Activated CD8-positive, alpha-beta memory T cell treated with anti-CD3 and anti-CD28 coated beads for 48 hours (primary cell): ENCODE data around the gene FKBP6.
A peak's percentile ranks its signal among the peaks of the same experiment; 100 is the strongest.
"Not testable (repeated sequence)": the region's sequence is repeated elsewhere in the genome, so short reads cannot be mapped to it uniquely, and the experiment has no call there.

Source experiments
- DNase-seq, 3 experiments: peaks; one replicate each; pipeline ENCODE4 v3.0.0-alpha.2; 2020; ENCODE audit warnings: low read depth in 2 of 3, low spot score in 2 of 3

Gene FKBP6

DNA sequence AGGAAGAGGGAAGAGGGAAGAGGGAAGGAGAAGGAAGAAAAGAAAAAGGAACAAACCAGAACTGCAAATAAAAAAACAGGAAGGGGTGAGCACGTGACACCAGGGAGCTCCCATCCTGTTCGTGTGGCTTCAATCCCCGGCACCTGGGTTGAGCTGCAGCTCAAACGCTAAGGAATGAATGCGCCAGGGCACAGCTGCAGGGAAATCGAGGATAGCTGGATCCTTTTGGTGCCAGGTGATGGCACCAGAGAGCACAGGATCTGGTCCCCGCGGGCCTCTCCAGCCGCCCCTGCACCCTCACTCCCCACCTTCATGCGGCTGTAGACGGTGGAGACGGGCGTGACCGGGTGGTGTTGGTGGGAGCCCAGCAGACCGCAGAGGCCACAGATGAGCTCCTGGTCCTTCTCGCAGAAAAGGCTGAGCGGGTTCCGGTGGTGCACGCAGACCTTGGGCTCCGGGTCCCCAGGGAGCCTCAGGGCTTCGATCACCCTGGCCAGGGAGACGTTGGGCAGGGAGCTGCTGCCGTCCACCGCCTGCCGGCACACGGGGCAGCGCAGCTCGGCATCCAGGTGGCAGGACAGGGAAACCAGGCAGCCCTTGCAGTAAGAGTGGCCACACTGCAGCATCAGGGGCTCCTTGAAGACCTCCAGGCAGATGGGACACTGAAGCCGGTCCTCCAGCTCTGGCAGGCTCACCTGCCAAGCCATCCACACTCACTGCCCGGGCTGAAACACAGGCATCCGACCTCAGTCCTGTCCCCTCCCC, 3.7 kb upstream of the FKBP6 start:
- DNase-seq: peak in 1 of 3 experiments; percentile 36

GRCh38 chr7:73325424-73325823, 2.5 kb upstream of the FKBP6 start:
- DNase-seq: not testable (repeated sequence)

DNA sequence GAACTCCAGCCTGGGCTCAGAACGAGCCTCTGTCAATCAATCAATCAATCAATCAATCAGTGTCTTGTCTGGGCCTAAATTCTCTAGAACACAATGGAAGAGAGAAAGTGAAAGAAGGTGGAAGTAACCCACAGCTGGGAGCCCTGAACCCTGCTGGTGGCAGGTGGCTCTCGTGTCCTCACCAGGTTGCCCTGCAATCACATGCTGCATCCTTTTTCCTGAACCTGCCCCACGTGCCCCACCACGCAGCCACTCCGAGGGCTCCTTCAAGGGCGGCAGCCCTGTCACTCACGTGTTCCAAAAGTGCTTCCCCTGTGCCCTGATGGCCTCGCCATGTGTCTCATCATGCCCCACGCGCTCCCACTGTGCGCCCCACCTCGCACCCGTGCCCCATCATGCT, 512 bp upstream of the FKBP6 start:
- DNase-seq: not testable (repeated sequence)

DNA sequence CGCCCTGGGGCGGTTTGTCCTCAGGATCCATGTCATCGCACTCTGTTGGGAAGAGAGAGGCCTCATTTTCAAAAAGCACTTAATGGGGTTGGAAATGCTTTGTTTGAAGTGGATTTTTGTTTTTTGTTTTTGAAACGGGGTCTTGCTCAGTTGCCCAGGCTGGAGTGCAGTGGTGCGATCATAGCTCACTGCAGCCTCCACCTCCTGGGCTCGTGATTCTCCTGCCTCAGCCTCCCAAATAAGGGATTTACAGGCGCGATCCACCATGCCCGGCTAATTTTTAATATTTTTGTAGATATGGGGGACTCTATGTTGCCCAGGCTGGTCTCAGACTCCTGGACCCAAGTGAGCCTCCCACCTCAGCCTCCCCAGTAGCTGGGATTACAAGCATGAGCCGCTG, 735 bp downstream of the FKBP6 start:
- no peak for DNase-seq

DNA sequence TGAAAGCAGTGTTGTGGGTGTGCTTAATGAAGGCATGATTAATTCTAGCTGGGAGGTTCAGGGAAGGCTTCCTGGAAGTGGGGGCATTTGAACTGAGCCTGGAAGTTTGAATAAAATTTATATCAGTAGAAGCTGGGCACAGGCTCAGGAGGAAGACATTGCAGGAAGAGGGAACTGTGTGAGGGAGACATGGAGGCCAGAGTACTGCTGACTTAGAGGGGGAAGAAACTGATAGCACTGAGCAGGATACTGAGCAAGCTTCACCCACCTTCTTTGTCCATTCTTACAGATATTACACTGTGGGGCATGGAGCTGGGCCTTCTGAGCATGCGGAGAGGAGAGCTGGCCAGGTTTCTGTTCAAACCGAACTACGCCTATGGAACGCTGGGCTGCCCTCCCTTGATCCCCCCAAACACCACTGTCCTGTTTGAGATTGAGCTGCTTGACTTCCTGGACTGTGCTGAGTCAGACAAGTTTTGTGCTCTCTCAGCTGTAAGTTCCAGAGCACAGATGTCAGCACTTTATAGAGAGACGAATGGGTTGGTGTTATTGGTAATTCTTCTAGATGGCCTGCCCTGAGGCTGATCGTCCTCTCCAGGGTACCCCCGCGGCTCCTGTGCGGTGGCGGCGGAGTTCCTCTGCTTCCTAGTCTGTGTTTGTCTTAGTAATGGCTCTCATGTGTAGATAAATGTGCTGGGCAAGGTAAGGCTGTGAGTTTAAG, 2.1 kb downstream of the FKBP6 start:
- no peak for DNase-seq

DNA sequence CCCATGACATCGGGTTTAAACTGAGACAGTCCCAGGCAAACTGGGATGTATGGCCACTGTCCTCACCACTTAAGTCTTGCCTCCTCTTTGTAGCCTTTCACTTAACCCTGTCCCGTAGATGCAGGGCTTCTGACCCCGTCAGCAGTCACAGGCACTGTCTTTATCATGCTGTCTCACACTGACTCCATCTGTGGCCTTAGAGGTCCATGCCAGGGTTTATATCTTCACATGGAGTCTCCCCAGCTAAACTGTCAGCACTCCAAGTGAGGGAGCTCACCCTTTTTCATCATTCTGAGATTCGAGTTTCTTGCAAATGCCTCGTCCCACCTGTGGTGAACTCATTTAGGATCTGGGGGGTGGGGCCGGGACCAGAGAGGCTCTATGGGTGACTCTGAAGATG, 2.8 kb downstream of the FKBP6 start:
- DNase-seq: no peak

DNA sequence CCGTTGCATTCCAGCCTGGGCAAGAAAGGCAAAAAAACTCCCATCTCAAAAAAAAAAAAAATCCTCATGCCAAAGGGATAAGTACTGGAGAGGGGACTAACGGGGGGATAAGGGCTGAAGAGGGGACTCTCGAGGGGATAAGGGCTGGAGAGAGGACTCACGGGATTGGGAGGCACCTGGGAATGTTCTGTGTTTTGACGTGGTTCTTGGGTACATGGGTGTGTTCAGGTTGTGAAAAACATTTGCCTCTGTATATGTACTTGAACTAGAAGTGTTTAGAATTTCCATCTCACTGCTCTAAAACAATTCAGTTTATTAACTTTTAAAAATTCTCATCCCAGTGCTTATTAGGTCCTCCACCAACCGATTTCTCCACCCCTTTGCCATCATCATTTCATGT, 4.5 kb downstream of the FKBP6 start:
- DNase-seq: no peak

DNA sequence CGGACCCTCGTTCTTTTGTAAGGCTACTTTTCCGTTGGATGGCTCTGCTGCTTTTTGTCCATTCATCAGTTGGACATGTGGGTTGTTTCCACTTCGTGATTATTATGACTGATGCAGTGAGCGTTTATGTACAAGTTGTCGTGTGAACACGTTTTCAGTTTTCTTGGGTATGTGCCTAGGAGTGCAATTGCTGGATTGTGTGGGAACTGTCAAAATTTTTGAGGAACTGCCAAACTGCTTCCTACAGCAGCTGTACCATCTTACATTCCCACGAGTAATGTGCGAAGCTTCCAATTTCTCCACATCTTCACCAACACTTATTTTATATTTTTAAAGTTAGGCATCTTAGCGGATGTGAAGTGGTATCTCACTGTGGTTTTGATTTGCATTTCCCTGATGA, 10.4 kb downstream of the FKBP6 start:
- DNase-seq: no peak

- DNase-seq: no peak
Observed at GRCh38 chr7:73340514-73340913, 12.6 kb downstream of the FKBP6 start.

- no peak for DNase-seq
Observed at GRCh38 chr7:73341877-73342276, 13.9 kb downstream of the FKBP6 start.

DNA sequence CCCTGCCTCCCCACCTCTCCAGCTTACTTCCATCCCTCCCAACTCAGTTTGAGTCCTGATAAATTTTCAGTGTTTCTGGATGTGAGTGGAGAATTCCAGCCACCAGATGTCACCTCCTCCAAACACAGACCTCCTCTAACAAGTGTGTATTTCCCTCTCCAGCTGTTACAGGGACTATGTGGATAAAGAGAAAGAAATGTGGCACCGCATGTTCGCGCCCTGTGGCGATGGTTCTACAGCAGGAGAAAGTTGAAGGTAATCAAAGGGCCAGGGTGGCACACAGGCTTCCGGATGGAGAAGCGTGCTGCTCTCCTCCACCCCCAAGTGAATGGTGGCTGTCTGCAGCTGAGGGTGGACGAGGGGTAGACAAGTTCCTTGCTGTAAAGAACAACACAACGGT, 14.7 kb downstream of the FKBP6 start:
- DNase-seq: no peak

DNA sequence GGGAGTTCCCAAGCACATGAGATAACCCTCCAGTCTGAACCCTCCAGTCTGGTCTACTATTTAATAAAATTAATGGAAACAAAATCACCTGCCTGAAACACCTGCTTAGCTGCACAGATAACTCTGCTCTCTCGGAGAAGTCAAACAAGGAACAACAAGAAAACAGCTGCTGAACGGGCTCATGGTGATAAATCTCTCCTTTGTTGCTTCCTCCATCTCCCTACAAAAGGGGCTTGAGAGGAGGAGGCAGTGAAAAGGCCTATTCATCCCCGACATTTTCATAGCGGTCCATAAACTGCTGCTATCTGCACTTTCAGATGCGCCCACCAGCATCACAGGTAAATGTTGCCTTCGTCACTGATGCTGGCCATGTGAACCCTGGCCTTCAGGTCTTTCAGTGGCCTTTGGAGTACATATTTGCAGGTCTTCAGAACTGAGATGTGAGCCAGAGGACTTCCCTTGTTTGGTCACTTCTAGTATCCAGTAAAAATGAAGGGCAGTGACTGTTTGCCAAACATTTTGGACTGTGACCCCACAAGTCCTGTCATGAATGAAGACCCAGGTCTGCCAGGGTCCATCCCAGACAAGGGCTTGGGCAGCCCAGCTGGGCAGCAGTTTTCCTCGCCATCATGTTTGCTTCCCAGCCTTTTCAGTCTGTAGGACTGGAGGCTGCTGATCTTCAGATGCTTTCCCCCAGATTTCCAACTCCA, 15.9 kb downstream of the FKBP6 start:
- no peak for DNase-seq

DNA sequence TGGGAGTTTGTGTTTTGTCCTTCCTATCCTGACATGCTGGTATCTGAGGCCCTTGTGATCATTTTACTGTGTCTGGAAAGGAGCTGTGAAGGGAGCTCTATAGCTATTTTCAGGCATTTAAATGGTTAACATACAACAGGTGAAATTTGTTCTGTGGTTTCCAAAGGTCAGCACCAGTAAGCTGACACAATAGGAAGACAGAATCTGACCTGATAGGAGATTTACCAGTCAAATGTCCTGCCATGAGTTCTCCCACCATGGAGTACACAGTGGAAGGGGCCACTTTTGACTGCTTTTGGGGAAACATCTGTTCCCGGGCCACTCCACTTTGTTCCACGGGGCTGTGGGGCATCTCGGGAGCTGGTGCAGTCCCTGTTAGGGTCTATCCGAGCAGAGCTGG, 17.6 kb downstream of the FKBP6 start:
- no peak for DNase-seq

GRCh38 chr7:73345951-73346350, 18.0 kb downstream of the FKBP6 start:
- no peak for DNase-seq

DNA sequence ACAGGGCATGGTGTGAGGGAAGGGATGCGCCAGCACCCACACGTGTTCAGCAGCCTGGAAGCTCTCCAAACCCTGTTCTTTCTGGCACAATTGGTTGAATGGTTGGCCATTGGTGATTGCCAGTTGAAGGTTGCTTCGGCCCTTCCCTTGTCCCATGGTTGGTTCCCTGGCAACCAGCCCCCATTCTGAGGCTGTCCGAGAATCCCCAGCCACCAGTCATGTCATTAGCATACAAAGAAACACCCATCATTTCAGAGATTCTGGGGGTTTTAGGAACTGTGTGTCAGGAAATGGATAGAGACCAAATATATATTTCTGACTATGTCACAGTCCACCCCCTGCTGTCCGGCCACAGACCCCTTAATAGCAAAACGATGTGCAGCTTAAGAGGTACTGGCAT, 21.8 kb downstream of the FKBP6 start:
- no peak for DNase-seq

DNA sequence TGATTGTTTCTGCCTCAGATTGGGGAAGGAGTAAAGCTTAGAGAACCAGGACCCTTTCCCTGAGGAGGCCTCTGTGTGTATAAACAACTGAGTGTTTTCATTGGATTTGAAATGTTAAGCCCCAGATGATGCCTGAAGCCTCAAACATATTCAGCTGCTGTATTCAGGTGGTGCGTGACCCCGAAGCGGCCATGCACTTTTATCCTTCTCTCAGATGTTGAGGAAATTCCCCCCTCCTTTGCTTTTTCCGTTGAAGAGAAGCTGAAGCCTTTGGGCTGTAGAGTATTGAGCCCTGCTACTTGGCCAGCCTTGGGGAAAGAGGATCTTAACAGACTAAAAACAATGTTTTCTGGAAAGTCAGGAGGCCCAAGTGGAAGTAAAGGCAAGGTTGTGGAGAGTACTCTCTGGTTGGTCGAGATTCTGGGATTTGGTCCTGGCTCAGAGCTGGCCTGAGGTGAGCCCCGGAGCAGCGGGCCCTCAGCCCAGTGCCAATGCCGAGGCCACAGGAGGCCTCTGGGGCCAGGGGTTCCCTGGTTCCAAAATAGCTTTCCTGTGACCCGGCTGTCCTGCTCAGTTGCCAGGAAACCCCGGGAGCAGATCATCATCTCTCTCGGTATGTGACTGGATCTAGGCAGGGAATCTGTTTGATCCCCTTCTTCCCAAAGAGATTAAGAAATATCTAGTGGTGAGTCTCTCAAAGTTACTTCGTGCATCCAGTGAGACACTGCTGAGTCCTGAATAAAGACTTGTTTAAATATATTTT, 22.5 kb downstream of the FKBP6 start:
- DNase-seq: no peak

GRCh38 chr7:73351447-73352167, 23.6 kb downstream of the FKBP6 start:
- DNase-seq: no peak

DNA sequence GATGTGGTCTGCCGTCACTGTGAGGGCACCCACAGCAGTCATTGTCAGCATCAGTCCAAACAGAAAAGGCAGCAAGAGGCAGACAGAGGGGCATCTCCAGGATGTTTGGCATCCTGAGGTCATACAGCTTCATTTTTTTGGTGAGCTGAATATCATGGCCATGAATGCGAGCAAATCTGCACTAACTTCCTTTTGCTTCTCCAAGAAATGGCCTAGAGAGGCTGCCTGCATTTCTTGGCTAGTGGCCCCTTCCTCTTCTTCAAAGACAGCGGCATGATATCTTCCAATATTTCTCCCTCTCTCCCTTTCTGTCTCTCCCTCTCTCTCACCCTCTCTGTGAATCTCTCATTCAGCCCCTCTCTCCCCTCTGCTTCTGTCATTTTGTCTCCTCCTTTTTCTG, 24.8 kb downstream of the FKBP6 start:
- no peak for DNase-seq

GRCh38 chr7:73353243-73353642, 25.3 kb downstream of the FKBP6 start:
- no peak for DNase-seq

DNA sequence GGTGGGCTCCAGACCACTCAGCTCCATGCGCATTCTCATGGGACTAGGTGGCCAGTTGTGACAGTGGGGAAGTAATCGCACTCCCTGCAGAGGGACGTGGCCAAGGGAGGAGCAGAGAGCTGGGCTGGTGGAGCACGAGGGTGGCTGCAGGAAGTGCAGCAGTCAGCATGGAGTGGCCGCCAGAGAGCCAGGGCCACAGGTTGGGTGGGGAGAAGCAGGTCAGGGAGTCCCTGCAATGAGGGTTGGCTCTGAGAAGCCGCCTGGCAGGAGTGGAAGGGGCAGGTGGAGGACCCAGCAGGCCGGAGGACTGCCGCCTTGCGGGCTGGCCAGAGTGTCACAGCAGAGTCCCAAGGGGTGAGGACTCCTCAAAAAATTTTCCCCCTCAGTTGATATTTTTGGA, 26.2 kb downstream of the FKBP6 start:
- no peak for DNase-seq

DNA sequence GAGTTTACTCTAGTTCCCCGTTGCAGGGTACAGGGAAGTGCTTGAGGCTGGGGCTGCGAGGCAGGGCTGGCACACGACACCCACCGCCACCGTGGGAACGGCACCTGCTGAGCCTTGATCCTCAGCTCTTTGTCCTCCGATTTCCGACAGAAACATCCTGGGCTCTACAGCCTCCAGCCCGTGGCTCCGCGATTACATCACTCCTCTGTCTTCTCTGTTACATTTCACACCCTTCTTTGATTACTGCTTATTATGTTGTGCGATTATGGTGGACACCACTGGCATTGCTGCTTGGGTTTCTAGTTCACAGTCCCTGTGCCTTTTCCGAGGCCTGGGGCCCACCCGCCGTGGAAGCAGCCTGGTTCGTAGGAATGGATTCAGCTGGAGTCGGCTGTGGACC, 26.9 kb downstream of the FKBP6 start:
- DNase-seq: no peak
